ENCODE data around the gene C7orf33. TPM values are rescaled to one million over a fixed set of nuclear protein-coding genes. Genes with fewer than 3 reads are reported as not detected.
"Not testable (repeated sequence)": the region's sequence is repeated elsewhere in the genome, so short reads cannot be mapped to it uniquely, and the experiment has no call there.

C7orf33 gene
- polyA plus RNA-seq, 1 donor = not detected

- H3K9me3 ChIP-seq (ENCODE audit: control insufficient read depth, low read depth, low read length) = no peaks in the 10 kb centered on the region
- no peaks in the 10 kb centered on the region for H3K4me1 ChIP-seq (ENCODE audit: control insufficient read depth, insufficient read depth, low read length)
- H3K36me3 ChIP-seq (ENCODE audit: control insufficient read depth, insufficient read depth, low read length) = no peaks in the 10 kb centered on the region
- WGBS (ENCODE audit: insufficient coverage, low lambda C conversion rate) = no CpG with 5 or more reads among the region's 4 CpGs
- H3K27me3 ChIP-seq (ENCODE audit: control insufficient read depth, insufficient read depth, low read length) = peaks cover 2% of the 10 kb centered on the region
- H3K4me3 ChIP-seq (ENCODE audit: low read length) = no peak overlapping the region
- H3K27ac ChIP-seq (ENCODE audit: low read length) = no peak overlapping the region
- no peak for DNase-seq
These were observed 26.8 kb upstream of the C7orf33 start for GRCh38 chr7:148563583-148564274.

GRCh38 chr7:148564275-148564951 is 26.2 kb upstream of the C7orf33 start:
- WGBS (ENCODE audit: insufficient coverage, low lambda C conversion rate) = no CpG with 5 or more reads among the region's 4 CpGs
- DNase-seq; H3K27me3 ChIP-seq (ENCODE audit: control insufficient read depth, insufficient read depth, low read length); H3K36me3 ChIP-seq (ENCODE audit: control insufficient read depth, insufficient read depth, low read length); H3K4me1 ChIP-seq (ENCODE audit: control insufficient read depth, insufficient read depth, low read length); H3K4me3 ChIP-seq (ENCODE audit: low read length); H3K9me3 ChIP-seq (ENCODE audit: control insufficient read depth, low read depth, low read length); H3K27ac ChIP-seq (ENCODE audit: low read length): not testable (repeated sequence)

GRCh38 chr7:148566736-148567135 is 23.8 kb upstream of the C7orf33 start:
- no peaks in the 10 kb centered on the region for H3K27me3 ChIP-seq (ENCODE audit: control insufficient read depth, insufficient read depth, low read length)

GRCh38 chr7:148567524-148567923 is 23.0 kb upstream of the C7orf33 start:
- no peaks in the 10 kb centered on the region for H3K27me3 ChIP-seq (ENCODE audit: control insufficient read depth, insufficient read depth, low read length)
- no peaks in the 10 kb centered on the region for H3K9me3 ChIP-seq (ENCODE audit: control insufficient read depth, low read depth, low read length)
- H3K27ac ChIP-seq (ENCODE audit: low read length) = no peak overlapping the region
- no peak for DNase-seq
- no peaks in the 10 kb centered on the region for H3K4me1 ChIP-seq (ENCODE audit: control insufficient read depth, insufficient read depth, low read length)
- 72% methylated on average over 3 of the region's 5 CpGs for WGBS (ENCODE audit: insufficient coverage, low lambda C conversion rate)
- H3K4me3 ChIP-seq (ENCODE audit: low read length) = no peak overlapping the region
- no peaks in the 10 kb centered on the region for H3K36me3 ChIP-seq (ENCODE audit: control insufficient read depth, insufficient read depth, low read length)

More at GRCh38 chr7:148566736-148567135, 23.8 kb upstream of the C7orf33 start:
- no peak overlapping the region for H3K4me3 ChIP-seq (ENCODE audit: low read length)
- no peak overlapping the region for H3K27ac ChIP-seq (ENCODE audit: low read length)
- H3K36me3 ChIP-seq (ENCODE audit: control insufficient read depth, insufficient read depth, low read length) = no peaks in the 10 kb centered on the region
- no peak for DNase-seq
- H3K9me3 ChIP-seq (ENCODE audit: control insufficient read depth, low read depth, low read length) = no peaks in the 10 kb centered on the region
- 63% methylated on average over 2 of the region's 6 CpGs for WGBS (ENCODE audit: insufficient coverage, low lambda C conversion rate)
- no peaks in the 10 kb centered on the region for H3K4me1 ChIP-seq (ENCODE audit: control insufficient read depth, insufficient read depth, low read length)

GRCh38 chr7:148570510-148570909 is 20.1 kb upstream of the C7orf33 start:
- no peak overlapping the region for H3K4me3 ChIP-seq (ENCODE audit: low read length)
- H3K27ac ChIP-seq (ENCODE audit: low read length) = no peak overlapping the region
- no peaks in the 10 kb centered on the region for H3K36me3 ChIP-seq (ENCODE audit: control insufficient read depth, insufficient read depth, low read length)
- H3K9me3 ChIP-seq (ENCODE audit: control insufficient read depth, low read depth, low read length) = no peaks in the 10 kb centered on the region
- H3K27me3 ChIP-seq (ENCODE audit: control insufficient read depth, insufficient read depth, low read length) = no peaks in the 10 kb centered on the region
- no CpG with 5 or more reads among the region's 2 CpGs for WGBS (ENCODE audit: insufficient coverage, low lambda C conversion rate)
- no peak for DNase-seq
- H3K4me1 ChIP-seq (ENCODE audit: control insufficient read depth, insufficient read depth, low read length) = no peaks in the 10 kb centered on the region

GRCh38 chr7:148570973-148571372 is 19.6 kb upstream of the C7orf33 start:
- not testable (repeated sequence) for H3K9me3 ChIP-seq (ENCODE audit: control insufficient read depth, low read depth, low read length); DNase-seq; H3K27ac ChIP-seq (ENCODE audit: low read length); H3K4me1 ChIP-seq (ENCODE audit: control insufficient read depth, insufficient read depth, low read length); H3K27me3 ChIP-seq (ENCODE audit: control insufficient read depth, insufficient read depth, low read length); H3K4me3 ChIP-seq (ENCODE audit: low read length); H3K36me3 ChIP-seq (ENCODE audit: control insufficient read depth, insufficient read depth, low read length)
- 93% methylated on average over 3 of the region's 3 CpGs for WGBS (ENCODE audit: insufficient coverage, low lambda C conversion rate)

GRCh38 chr7:148571381-148571780 is 19.2 kb upstream of the C7orf33 start:
- no peak overlapping the region for H3K27ac ChIP-seq (ENCODE audit: low read length)
- 100% methylated on average over 2 of the region's 9 CpGs for WGBS (ENCODE audit: insufficient coverage, low lambda C conversion rate)
- DNase-seq = no peak
- H3K4me3 ChIP-seq (ENCODE audit: low read length) = no peak overlapping the region
- H3K36me3 ChIP-seq (ENCODE audit: control insufficient read depth, insufficient read depth, low read length) = no peaks in the 10 kb centered on the region
- no peaks in the 10 kb centered on the region for H3K9me3 ChIP-seq (ENCODE audit: control insufficient read depth, low read depth, low read length)
- no peaks in the 10 kb centered on the region for H3K27me3 ChIP-seq (ENCODE audit: control insufficient read depth, insufficient read depth, low read length)
- H3K4me1 ChIP-seq (ENCODE audit: control insufficient read depth, insufficient read depth, low read length) = no peaks in the 10 kb centered on the region

- Histone ChIP-seq H3K9me3 (ENCODE audit: control insufficient read depth, low read depth, low read length) (no peaks in the 10 kb centered on the region), H3K4me1 (ENCODE audit: control insufficient read depth, insufficient read depth, low read length) (no peaks in the 10 kb centered on the region), H3K27me3 (ENCODE audit: control insufficient read depth, insufficient read depth, low read length) (no peaks in the 10 kb centered on the region), H3K36me3 (ENCODE audit: control insufficient read depth, insufficient read depth, low read length) (no peaks in the 10 kb centered on the region), H3K4me3 (ENCODE audit: low read length) (no peak overlapping the region), H3K27ac (ENCODE audit: low read length) (no peak overlapping the region)
- no peak for DNase-seq
- WGBS (ENCODE audit: insufficient coverage, low lambda C conversion rate) = 93% methylated on average over 2 of the region's 9 CpGs
These were observed 18.5 kb upstream of the C7orf33 start for GRCh38 chr7:148572067-148572522.

GRCh38 chr7:148573581-148573980 is 17.0 kb upstream of the C7orf33 start:
- not testable (repeated sequence) for H3K9me3 ChIP-seq (ENCODE audit: control insufficient read depth, low read depth, low read length); H3K36me3 ChIP-seq (ENCODE audit: control insufficient read depth, insufficient read depth, low read length); H3K4me1 ChIP-seq (ENCODE audit: control insufficient read depth, insufficient read depth, low read length); H3K27me3 ChIP-seq (ENCODE audit: control insufficient read depth, insufficient read depth, low read length); H3K27ac ChIP-seq (ENCODE audit: low read length); H3K4me3 ChIP-seq (ENCODE audit: low read length); DNase-seq

GRCh38 chr7:148575640-148576411 is 14.7 kb upstream of the C7orf33 start:
- Histone ChIP-seq H3K9me3 (ENCODE audit: control insufficient read depth, low read depth, low read length) (no peaks in the 10 kb centered on the region), H3K27me3 (ENCODE audit: control insufficient read depth, insufficient read depth, low read length) (no peaks in the 10 kb centered on the region), H3K4me1 (ENCODE audit: control insufficient read depth, insufficient read depth, low read length) (no peaks in the 10 kb centered on the region), H3K36me3 (ENCODE audit: control insufficient read depth, insufficient read depth, low read length) (no peaks in the 10 kb centered on the region), H3K4me3 (ENCODE audit: low read length) (no peak overlapping the region), H3K27ac (ENCODE audit: low read length) (no peak overlapping the region)
- peak; percentile 26 to 39 for DNase-seq
- WGBS (ENCODE audit: insufficient coverage, low lambda C conversion rate) = 0% methylated on average over 1 of the region's 8 CpGs
